ENCODE measurements around the gene KRTAP16-1.

Gene KRTAP16-1

GRCh38 chr17:41304091-41304490, 5.0 kb downstream of the KRTAP16-1 start:
- no peak for TF ChIP-seq CTCF (IDR thresholded peaks at IDR 0.05)

- TF ChIP-seq CTCF (IDR thresholded peaks at IDR 0.05) = no peak
Measured at GRCh38 chr17:41302981-41303380, 6.1 kb downstream of the KRTAP16-1 start.

GRCh38 chr17:41301916-41302901, 6.9 kb downstream of the KRTAP16-1 start, which contains the start of gene KRTAP29-1:
KRTAP29-1 (minus strand) TSS chr17:41302851; CDS start chr17:41302851, 0 bp downstream.
- no peak for TF ChIP-seq CTCF (IDR thresholded peaks at IDR 0.05)

GRCh38 chr17:41301204-41301790, 7.8 kb downstream of the KRTAP16-1 start:
- no peak for TF ChIP-seq CTCF (IDR thresholded peaks at IDR 0.05)

GRCh38 chr17:41298458-41299135, 10.5 kb downstream of the KRTAP16-1 start:
- no peak for TF ChIP-seq CTCF (IDR thresholded peaks at IDR 0.05)

- TF ChIP-seq CTCF (IDR thresholded peaks at IDR 0.05) = no peak
Measured at GRCh38 chr17:41296846-41297245, 12.3 kb downstream of the KRTAP16-1 start.

- no peak for TF ChIP-seq CTCF (IDR thresholded peaks at IDR 0.05)
Measured at GRCh38 chr17:41294016-41294415, 15.1 kb downstream of the KRTAP16-1 start.

Data from LNCAP (cell line).